ENCODE results near the gene ARSJ. TPM values are rescaled to one million over a fixed set of nuclear protein-coding genes. Genes with fewer than 3 reads are reported as not detected.

Gene ARSJ
- polyA plus RNA-seq, 1 donor (not counting 4 experiments of a cell fraction or from before 2014, with no cell fraction given): 15.7 TPM

DNA sequence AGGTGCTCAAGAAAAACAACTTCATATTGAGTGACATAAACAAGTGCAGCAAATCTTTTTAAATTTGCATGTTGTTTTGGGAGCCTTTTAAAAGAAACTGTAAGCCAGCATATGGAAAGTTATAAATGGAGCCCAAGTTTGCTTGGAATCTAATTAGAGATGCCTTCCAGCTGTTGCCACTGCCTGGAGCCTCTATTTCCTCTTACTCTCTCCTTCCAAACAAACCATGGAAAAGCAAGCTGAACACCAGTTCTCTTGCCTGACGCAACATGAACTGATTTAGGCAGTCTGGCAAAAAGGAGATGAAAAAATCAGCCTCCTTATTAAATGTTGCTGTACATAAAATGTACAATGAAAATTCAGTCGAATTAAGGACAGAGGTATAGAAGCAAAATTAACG, 21.5 kb downstream of the ARSJ start:
- Histone ChIP-seq H3K9ac (ENCODE audit: control insufficient read depth, extremely low read depth, insufficient read depth, low read length) (no peak overlapping the region), H3K36me3 (ENCODE audit: control insufficient read depth in 2 of 2, extremely low read depth in 1 of 2, insufficient read depth in 2 of 2, low read length in 2 of 2) (no peaks in the 10 kb centered on the region), H3K27ac (ENCODE audit: control insufficient read depth, insufficient read depth, low read length) (no peak overlapping the region), H3K27me3 (ENCODE audit: control insufficient read depth, extremely low read depth, insufficient read depth, low read length) (no peaks in the 10 kb centered on the region), H3K9me1 (ENCODE audit: control insufficient read depth, extremely low read depth, insufficient read depth, low read length) (no peaks in the 10 kb centered on the region), H3K4me1 (ENCODE audit: control insufficient read depth, extremely low read depth, insufficient read depth, low read length) (peaks cover 41% of the 10 kb centered on the region), H3K4me2 (ENCODE audit: control insufficient read depth, extremely low read depth, insufficient read depth, low read depth, low read length) (peak overlapping the region; percentile 2), H2AFZ (ENCODE audit: control insufficient read depth, low read length) (no peak overlapping the region), H3K79me2 (ENCODE audit: control insufficient read depth, insufficient read depth, low read length) (peaks cover 12% of the 10 kb centered on the region), H3K9me3 (ENCODE audit: control insufficient read depth, low read depth, low read length) (no peaks in the 10 kb centered on the region), H4K20me1 (ENCODE audit: control insufficient read depth, extremely low read depth, insufficient read depth, low read length) (no peaks in the 10 kb centered on the region), H3K4me3 (ENCODE audit: control insufficient read depth in 2 of 3, extremely low read depth in 1 of 3, insufficient read depth in 2 of 3, low read depth in 1 of 3, low read length in 3 of 3) (no peak overlapping the region)
- FAIRE-seq (peak; percentile 65), DNase-seq (ENCODE audit: low read depth, low spot score) (no peak)
- TF ChIP-seq CTCF (optimal IDR thresholded peaks at IDR 0.05 in 1 of 3, IDR thresholded peaks at IDR 0.05 in 1 of 3, conservative IDR thresholded peaks at IDR 0.05 in 1 of 3; ENCODE audit: extremely low read depth in 1 of 3, insufficient read depth in 2 of 3, low read length in 3 of 3) (no peak), EZH2 (IDR thresholded peaks at IDR 0.05; ENCODE audit: low read length) (no peak)
- dilution Hi-C loops (cut with MboI; ENCODE audit: extremely low pct_ligation_motif_present, low sequenced_read_pairs): no loop called here

- H3K9me1 ChIP-seq (ENCODE audit: control insufficient read depth, extremely low read depth, insufficient read depth, low read length): no peaks in the 10 kb centered on the region
- no peak for FAIRE-seq
- no peak overlapping the region for H2AFZ ChIP-seq (ENCODE audit: control insufficient read depth, low read length)
- H3K4me1 ChIP-seq (ENCODE audit: control insufficient read depth, extremely low read depth, insufficient read depth, low read length): peaks cover 36% of the 10 kb centered on the region
- no peak overlapping the region for H3K27ac ChIP-seq (ENCODE audit: control insufficient read depth, insufficient read depth, low read length)
- H3K36me3 ChIP-seq (ENCODE audit: control insufficient read depth in 2 of 2, extremely low read depth in 1 of 2, insufficient read depth in 2 of 2, low read length in 2 of 2): no peaks in the 10 kb centered on the region
- TF ChIP-seq EZH2 (IDR thresholded peaks at IDR 0.05; ENCODE audit: low read length) (no peak), CTCF (optimal IDR thresholded peaks at IDR 0.05 in 1 of 3, IDR thresholded peaks at IDR 0.05 in 1 of 3, conservative IDR thresholded peaks at IDR 0.05 in 1 of 3; ENCODE audit: extremely low read depth in 1 of 3, insufficient read depth in 2 of 3, low read length in 3 of 3) (no peak)
- H3K4me2 ChIP-seq (ENCODE audit: control insufficient read depth, extremely low read depth, insufficient read depth, low read depth, low read length): peak overlapping the region; percentile 43
- no peak for DNase-seq (ENCODE audit: low read depth, low spot score)
- H3K4me3 ChIP-seq (ENCODE audit: control insufficient read depth in 2 of 3, extremely low read depth in 1 of 3, insufficient read depth in 2 of 3, low read depth in 1 of 3, low read length in 3 of 3): no peak overlapping the region
- dilution Hi-C loops (cut with MboI; ENCODE audit: extremely low pct_ligation_motif_present, low sequenced_read_pairs): no loop called here
- H3K9ac ChIP-seq (ENCODE audit: control insufficient read depth, extremely low read depth, insufficient read depth, low read length): no peak overlapping the region
- H3K27me3 ChIP-seq (ENCODE audit: control insufficient read depth, extremely low read depth, insufficient read depth, low read length): no peaks in the 10 kb centered on the region
- no peaks in the 10 kb centered on the region for H4K20me1 ChIP-seq (ENCODE audit: control insufficient read depth, extremely low read depth, insufficient read depth, low read length)
- H3K9me3 ChIP-seq (ENCODE audit: control insufficient read depth, low read depth, low read length): no peaks in the 10 kb centered on the region
- peaks cover 6% of the 10 kb centered on the region for H3K79me2 ChIP-seq (ENCODE audit: control insufficient read depth, insufficient read depth, low read length)
Measured at GRCh38 chr4:113955948-113956347, 23.5 kb downstream of the ARSJ start.

All from keratinocyte (primary cell).